Stimulated activated CD4-positive, alpha-beta T cell treated with anti-CD3 and anti-CD28 coated beads, TNF-alpha, amount 100 ng/mL, for 24 hours (primary cell): ENCODE results near the gene RANBP17.
A peak's percentile ranks its signal among the peaks of the same experiment; 100 is the strongest.

ENCODE experiments used
- DNase-seq, 3 experiments: peaks; one replicate each; pipeline ENCODE4 v3.0.0-alpha.2; 2020; ENCODE audit warnings: low read depth in 3 of 3

The RANBP17 gene

GRCh38 chr5:171316258-171317121, 454.7 kb downstream of the RANBP17 start:
- no peak for DNase-seq

GRCh38 chr5:171317230-171317629, 455.4 kb downstream of the RANBP17 start:
- DNase-seq: no peak

DNA sequence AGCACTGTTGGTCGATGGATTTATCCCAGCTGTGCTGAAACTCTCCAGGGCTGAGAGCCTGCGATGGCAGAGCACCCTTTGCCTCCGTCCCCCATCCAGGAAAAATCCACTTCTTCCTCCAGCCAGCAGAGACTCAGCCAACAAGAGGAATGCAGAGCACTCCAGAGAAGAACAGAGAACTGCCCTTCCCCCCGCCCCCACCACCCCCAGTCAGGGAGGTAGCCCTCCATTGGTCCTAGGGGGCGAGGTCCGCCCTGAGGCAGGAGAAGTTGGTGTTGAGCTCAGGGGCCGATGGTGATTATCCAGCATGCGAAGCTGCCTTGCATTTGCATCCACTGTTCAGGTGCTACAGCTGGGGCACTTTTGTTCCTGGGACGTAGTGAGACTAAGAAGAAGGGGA, 456.2 kb downstream of the RANBP17 start:
- no peak for DNase-seq

DNA sequence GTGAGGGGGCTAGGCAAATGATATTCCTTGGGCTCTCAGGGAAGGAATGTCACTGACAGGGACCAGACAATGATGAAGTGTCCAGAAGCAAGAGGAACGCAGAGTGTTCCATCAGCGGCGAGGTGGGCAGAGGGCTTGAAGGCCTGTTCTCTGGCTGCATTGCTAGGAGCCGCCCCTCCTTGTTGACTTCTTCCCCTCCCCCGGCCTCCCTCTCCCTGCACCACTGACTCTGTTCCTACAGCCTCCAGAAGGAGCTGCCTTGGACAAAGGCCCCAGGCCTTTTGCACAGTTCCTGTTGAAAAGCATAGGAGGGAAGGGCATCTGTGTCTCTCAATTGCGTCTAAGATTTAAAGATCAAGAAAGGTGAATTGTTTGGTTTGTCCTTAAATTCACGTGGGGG, 459.6 kb downstream of the RANBP17 start:
- no peak for DNase-seq

DNA sequence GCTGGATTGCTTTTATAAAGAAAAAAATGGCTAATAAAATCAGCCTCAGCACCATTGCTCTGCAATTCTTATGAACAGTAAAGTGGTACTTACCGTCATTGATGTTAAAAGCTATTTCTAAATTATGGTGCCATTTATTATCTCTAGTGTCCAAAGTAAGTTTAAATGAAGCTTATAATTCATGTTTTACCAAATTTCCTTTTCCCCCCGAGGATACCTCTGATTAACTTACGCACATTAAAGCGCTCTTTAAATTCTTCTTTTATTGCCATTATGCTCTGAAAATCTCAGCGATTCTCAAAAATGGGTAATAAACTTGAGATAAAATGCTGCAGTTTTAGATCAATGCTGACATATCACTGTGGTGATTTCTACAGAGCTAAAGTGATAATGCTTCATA, 460.7 kb downstream of the RANBP17 start:
- no peak for DNase-seq

- DNase-seq: no peak
These were observed 461.2 kb downstream of the RANBP17 start for GRCh38 chr5:171323007-171323406.

DNA sequence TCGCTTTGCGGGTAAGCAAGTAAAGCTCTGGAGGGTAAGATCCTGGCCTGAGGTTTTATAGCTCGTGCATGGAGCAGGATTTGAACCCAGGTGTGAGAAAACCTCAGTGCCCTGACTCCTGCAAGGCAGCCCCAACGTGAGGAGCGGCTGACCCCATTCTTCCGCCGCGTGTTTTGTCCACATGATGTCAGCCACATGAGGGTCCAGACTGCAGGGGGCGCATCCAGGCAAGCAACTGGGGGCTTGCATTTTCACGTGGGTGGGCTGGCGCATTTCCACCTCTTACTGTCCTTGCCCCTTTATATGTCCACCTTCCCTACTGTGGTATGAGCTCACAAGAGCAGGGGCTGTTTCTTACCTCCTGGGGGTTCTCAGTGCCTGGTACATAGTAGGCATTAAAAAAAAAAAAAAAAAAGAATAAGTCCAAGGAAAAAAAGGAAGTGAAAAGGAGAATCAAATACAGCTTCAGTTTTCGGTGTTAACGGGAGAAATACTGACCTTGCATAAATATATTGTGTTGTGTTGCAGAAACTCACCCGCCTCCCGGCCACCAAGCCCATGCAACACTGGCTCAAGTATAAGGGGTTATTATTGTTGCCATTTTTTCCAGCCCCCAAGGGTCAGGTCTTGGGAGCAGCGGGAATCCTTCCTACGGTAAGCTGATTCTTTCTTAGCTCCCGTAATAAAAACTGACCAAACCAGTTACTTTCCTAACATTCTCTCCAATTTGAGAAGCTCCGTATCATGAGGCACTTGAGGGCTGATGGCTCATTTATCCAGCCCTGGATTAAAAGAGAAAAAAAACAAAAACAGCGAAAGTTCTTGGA, 462.2 kb downstream of the RANBP17 start:
- no peak for DNase-seq

DNA sequence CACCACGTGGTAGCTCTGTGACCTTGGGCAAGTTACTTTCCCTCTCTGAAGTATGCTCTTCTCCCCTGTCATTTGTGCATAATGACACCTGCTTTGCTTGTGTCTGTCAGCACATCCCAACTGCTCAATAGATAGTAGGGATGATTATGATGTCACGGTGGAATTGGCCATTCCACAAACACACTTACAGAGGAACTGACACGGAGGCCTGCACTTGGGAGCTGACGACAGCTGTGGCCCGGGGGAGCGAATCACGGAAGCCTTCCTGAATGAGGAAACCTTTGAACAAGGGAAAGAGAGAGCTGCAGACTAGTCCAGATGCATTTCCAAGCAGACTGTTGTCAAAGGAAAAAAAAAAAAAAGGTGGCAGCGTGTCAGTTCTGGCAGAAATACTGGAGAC, 468.2 kb downstream of the RANBP17 start:
- no peak for DNase-seq

DNA sequence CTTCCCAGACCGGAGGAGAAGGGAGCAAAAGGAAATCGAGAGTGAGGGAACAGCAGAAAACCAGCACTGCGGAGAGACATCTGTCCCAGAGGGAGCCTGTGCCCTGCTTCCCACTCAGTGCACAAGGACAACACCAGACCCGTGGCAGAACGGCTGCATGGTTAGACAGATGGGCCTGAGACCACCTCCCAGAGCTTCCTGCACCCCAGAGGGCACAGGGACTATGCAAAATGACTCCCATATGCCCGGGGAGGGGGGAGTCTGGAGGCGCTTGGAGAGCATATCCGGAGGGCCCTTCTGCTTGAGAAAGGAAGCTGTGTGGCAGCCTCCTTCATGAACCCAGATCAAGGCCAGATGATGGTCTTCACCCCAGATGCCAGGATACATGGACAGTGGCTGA, 473.8 kb downstream of the RANBP17 start:
- DNase-seq: no peak

- DNase-seq: no peak
These were observed 474.8 kb downstream of the RANBP17 start for GRCh38 chr5:171336521-171337209.

GRCh38 chr5:171337210-171337569, 475.4 kb downstream of the RANBP17 start:
- no peak for DNase-seq

DNA sequence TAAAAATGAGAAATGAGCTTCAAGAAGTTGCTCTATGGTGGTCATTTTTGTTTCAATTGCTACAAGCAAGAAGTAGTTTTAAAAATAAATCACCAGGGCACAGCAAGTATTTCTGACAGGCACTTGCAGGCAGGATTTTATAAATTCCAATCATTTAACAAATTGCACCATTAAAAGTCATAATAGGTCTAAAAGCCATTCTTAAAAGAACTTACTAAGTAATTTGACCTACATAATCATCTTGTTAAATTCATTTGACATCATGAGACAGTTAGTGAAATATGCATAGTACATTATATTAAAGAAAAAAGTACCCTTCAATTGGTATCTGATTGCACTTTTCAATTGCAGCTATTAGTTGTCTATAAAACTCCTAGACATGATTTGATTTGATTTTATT, 478.2 kb downstream of the RANBP17 start:
- DNase-seq: no peak

DNA sequence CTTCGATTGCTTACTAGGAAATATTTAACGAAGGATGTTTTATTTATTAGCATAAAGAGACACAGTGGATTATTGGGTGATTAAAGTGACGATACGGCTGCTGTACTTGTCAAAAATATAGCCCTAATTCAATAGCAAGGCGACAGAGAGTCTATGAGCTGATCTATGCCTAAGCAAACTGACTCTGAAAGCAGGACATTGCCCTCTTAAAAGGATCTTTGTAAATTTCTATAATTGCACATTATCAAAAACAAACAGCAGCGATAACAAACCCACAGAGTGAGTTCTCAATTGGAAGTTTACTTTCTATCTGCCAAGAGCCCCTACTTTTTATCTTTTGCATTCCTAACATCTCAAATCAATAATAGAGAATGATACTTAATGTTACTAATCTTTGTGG, 478.7 kb downstream of the RANBP17 start:
- no peak for DNase-seq

- DNase-seq: peak in 1 of 3 experiments; percentile 6
These were observed 480.7 kb downstream of the RANBP17 start for GRCh38 chr5:171342362-171343111.

DNA sequence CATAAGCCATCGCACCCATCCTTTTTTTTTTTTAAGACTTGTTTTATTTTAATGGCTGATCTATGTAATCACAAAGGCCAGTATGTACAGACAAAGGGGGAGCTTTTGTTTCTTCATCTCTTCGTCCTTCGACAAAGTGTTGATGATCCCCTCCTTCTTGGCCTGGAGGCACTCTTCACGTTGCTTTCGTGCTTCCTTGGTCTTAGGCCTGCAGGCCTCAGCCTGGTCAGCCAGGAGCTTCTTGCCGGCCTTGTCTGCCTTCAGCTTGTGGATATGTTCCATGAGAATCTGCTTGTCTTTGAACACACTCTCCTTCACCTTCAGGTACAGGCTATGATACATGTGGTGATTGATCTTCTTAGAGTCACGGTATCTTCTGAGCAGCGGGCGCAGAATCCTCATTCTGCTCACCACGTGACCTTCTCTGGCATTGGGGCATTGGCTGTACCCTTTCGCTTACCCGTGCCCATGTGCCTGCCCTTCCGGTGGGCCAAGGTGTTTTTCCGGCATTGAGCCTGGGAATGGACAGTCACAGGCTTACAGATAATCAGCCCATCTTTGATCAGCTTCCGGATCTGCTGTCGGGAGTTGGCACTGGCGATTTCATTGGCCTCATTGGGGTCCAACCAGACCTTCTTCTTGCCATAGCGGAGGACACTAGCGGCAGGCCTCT, 483.3 kb downstream of the RANBP17 start:
- DNase-seq: no peak
